HepG2 (cell line): Measurements from ENCODE around the gene NT5M. TPM values are rescaled to one million over a fixed set of nuclear protein-coding genes. Genes with fewer than 3 reads are reported as not detected.

ENCODE experiments used
- ATAC-seq: fragments of 200-7000 bp; cut with Tn5 transposase; 3 replicates; pipeline ENCODE4 v1.9.1; 2020; ENCODE audit warnings: mild to moderate bottlenecking, moderate library complexity
- BruUV-seq: library from RNA; stranded (reverse); fragments of 400-500 nt; replicated peaks from 2 replicates; lab custom pipeline; 2021; lab: Mats Ljungman, UMichigan
- CTCF ChIA-PET: fragments of 300-600 bp; formaldehyde crosslinking; extraction: SDS; loops from one replicate; lab custom pipeline; 2021; ENCODE audit warnings: low total read pairs, inconsistent platforms, low intra/inter-chr PET ratio; lab: Yijun Ruan, JAX
- POLR2A ChIA-PET: fragments of 350-600 bp; sonication (Branson Sonifier 250); formaldehyde crosslinking; loops from one replicate; lab custom pipeline; 2020; ENCODE audit warnings: antibody characterized with exemption, inconsistent platforms; lab: Yijun Ruan, JAX
- DNase-seq: peaks from one replicate; pipeline ENCODE4 v3.0.0-alpha.2; 2015; ENCODE audit warnings: low spot score
- FAIRE-seq: peaks from 3 replicates; lab custom pipeline; 2011; peaks lifted over from hg19 to GRCh38; lab: Jason Lieb, UNC
- H2AFZ ChIP-seq: one replicate; pipeline ENCODE4 v1.6.1; 2011; ENCODE audit warnings: low read length, inconsistent platforms
- H3K27ac ChIP-seq: fragments of 300-600 bp; 3 replicates; pipeline ENCODE4 v1.8.0; 2011; ENCODE audit warnings: mixed run types, mild to moderate bottlenecking, mixed read lengths, low read length, inconsistent platforms; ENCODE audit not compliant: insufficient read depth; ENCODE audit errors: extremely low read length
- H3K27me3 ChIP-seq, 2 experiments: fragments of 200-600 bp in 1 of 2; 2 replicates in 1 of 2; 3 replicates in 1 of 2; pipeline versions ENCODE4 v1.6.0 to v1.8.0; 2011; ENCODE audit warnings: low read length in 2 of 2, mild to moderate bottlenecking in 2 of 2, moderate library complexity in 2 of 2, inconsistent platforms in 1 of 2; ENCODE audit not compliant: insufficient read depth in 2 of 2, control insufficient read depth in 1 of 2
- H3K36me3 ChIP-seq, 2 experiments: fragments of 200-600 bp in 1 of 2; replicated peaks in 1 of 2; 2 replicates in 1 of 2; 3 replicates in 1 of 2; pipeline versions ENCODE4 v1.5.1 to v1.8.0; 2011; ENCODE audit warnings: low read length in 2 of 2, inconsistent platforms in 1 of 2; ENCODE audit not compliant: insufficient read depth in 2 of 2, control insufficient read depth in 1 of 2
- H3K4me1 ChIP-seq: 2 replicates; pipeline ENCODE4 v1.5.1; 2012; ENCODE audit warnings: low read length, inconsistent platforms; ENCODE audit not compliant: insufficient read depth
- H3K4me2 ChIP-seq: 2 replicates; pipeline ENCODE4 v1.6.0; 2011; ENCODE audit warnings: low read depth, low read length, inconsistent platforms
- H3K4me3 ChIP-seq, 3 experiments: fragments of 200-600 bp in 1 of 3; sonication (generic), shearing (Covaris generic) in 1 of 3; replicated peaks in 1 of 3; 2 replicates each; pipeline ENCODE4 v1.5.1; 2011 to 2016; ENCODE audit warnings: low read length in 3 of 3, inconsistent platforms in 2 of 3, low read depth in 2 of 3, mild to moderate bottlenecking in 2 of 3, control low read depth in 1 of 3, mixed read lengths in 1 of 3; ENCODE audit not compliant: insufficient read depth in 1 of 3
- H3K79me2 ChIP-seq: one replicate; pipeline ENCODE4 v1.6.1; 2011; ENCODE audit warnings: low read length, inconsistent platforms; ENCODE audit not compliant: insufficient read depth
- H3K9ac ChIP-seq: 2 replicates; pipeline ENCODE4 v1.6.0; 2011; ENCODE audit warnings: mild to moderate bottlenecking, low read depth, low read length, inconsistent platforms; ENCODE audit not compliant: insufficient read depth
- H3K9me3 ChIP-seq: 2 replicates; pipeline ENCODE4 v1.5.1; 2012; ENCODE audit warnings: mild to moderate bottlenecking, low read length
- H4K20me1 ChIP-seq: 2 replicates; pipeline ENCODE4 v1.6.0; 2011; ENCODE audit warnings: inconsistent platforms, mild to moderate bottlenecking, low read length, moderate library complexity; ENCODE audit not compliant: insufficient read depth
- KLF11 ChIP-seq: IDR thresholded peaks from 2 replicates; pipeline ENCODE4 v1.6.1; 2016; ENCODE audit warnings: missing compliant biosample characterization
- NCOA1 ChIP-seq: sonication (generic); formaldehyde crosslinking; IDR thresholded peaks from 2 replicates; pipeline ENCODE4 v1.9.0; 2021; ENCODE audit warnings: missing genetic modification reagents
- SP2 ChIP-seq: sonication (generic); formaldehyde crosslinking; IDR thresholded peaks from 2 replicates; pipeline ENCODE4 v1.5.1; 2020; ENCODE audit warnings: mild to moderate bottlenecking, missing genetic modification reagents
- TRIM24 ChIP-seq: sonication (generic); formaldehyde crosslinking; IDR thresholded peaks from 2 replicates; pipeline ENCODE4 v1.8.0; 2022; ENCODE audit warnings: mild to moderate bottlenecking, missing genetic modification reagents
- ZBTB33 ChIP-seq: sonication (generic); formaldehyde crosslinking; IDR thresholded peaks from 2 replicates; pipeline ENCODE4 v1.4.0; 2020; ENCODE audit warnings: missing genetic modification reagents
- WGBS: methylation state at CpG from one replicate; pipeline ENCODE4 v1.1.6; 2017; ENCODE audit warnings: low lambda C conversion rate; 5-methylcytosine and 5-hydroxymethylcytosine counted together
- in situ Hi-C: cut with HindIII; loops from 2 replicates; pipeline ENCODE4 v1.10.0; 2017; ENCODE audit warnings: low pct_unique_long_range_greater_than_20kb; ENCODE audit not compliant: extremely low pct_ligation_motif_present
- intact Hi-C: fragments of 100-400 bp; cut with micrococcal nuclease; formaldehyde crosslinking; loops from one replicate; pipeline ENCODE4 v1.10.0; 2022; ENCODE audit not compliant: unreplicated experiment
- polyA plus RNA-seq, 8 experiments: library from polyadenylated mRNA; depleted of rRNA in 3 of 8; stranded (reverse) in 7 of 8; unstranded in 1 of 8; fragments of >200 nt; fragmentation: Illumina TruSeq in 4 of 8; extraction: Trizol in 4 of 8; gene quantifications; 2 replicates each; pipeline versions ENCODE4 v1.2.1 to v1.2.3, GENCODE V29; 2011 to 2016; ENCODE audit warnings: low read depth in 4 of 8, missing spikeins in 1 of 8, mixed read lengths in 1 of 8; ENCODE audit not compliant: insufficient read depth in 1 of 8
- total RNA-seq, 5 experiments: library from RNA; depleted of rRNA; stranded (reverse); fragments of >200 nt; fragmentation: Illumina TruSeq; extraction: Trizol; gene quantifications; 2 replicates each; pipeline ENCODE4 v1.2.3, GENCODE V29; 2016; ENCODE audit warnings: low read depth in 1 of 5

Gene NT5M
- total and polyA plus RNA-seq, 2 of the 13 experiments (the other 11 are each of a cell fraction or from before 2014, with no cell fraction given): 0.55 to 0.78 TPM

- no peaks in the 10 kb centered on the region; a peak in 1 of 5 replicates for H3K27me3 ChIP-seq
- intact Hi-C loops (no loop called here), in situ Hi-C loops (no loop called here)
- no TSS peak for BruUV-seq
- no peaks in the 10 kb centered on the region for H3K9me3 ChIP-seq
- ChIA-PET POLR2A (interaction anchor here (0.9 to 2.8 kb wide), 4 partner anchors 23 to 132 kb away, joined by 3 to 19 read pairs (median 3); partner anchors contain the start of gene RASD1), CTCF (interaction anchor here (1.3 kb wide), 1 partner anchor 23 kb away, joined by 3 read pairs; no protein-coding TSS in a partner anchor)
- peak overlapping the region; percentile 15; the same call in 1 of the 2 replicates for H3K9ac ChIP-seq
- H3K27ac ChIP-seq: no peak overlapping the region
- 33% methylated on average over 9 of the region's 11 CpGs for WGBS
- no peak overlapping the region for H2AFZ ChIP-seq
- no peaks in the 10 kb centered on the region for H4K20me1 ChIP-seq
- H3K4me1 ChIP-seq: peaks cover 36% of the 10 kb centered on the region
- no peaks in the 10 kb centered on the region for H3K36me3 ChIP-seq
- no peaks in the 10 kb centered on the region for H3K79me2 ChIP-seq
- H3K4me3 ChIP-seq: peak overlapping the region; percentile 13 to 43 (median 33); a peak in 4 of 6 replicates
- FAIRE-seq (no peak), ATAC-seq (no peak), DNase-seq (no peak)
- peak overlapping the region; percentile 74 for H3K4me2 ChIP-seq
- TF ChIP-seq NCOA1 (CRISPR knock-in tag) (0 out of 2 replicates have a peak, but pooled peaks have one; percentile 40), SP2 (CRISPR knock-in tag) (0 out of 2 replicates have a peak, but pooled peaks have one; percentile 20), TRIM24 (CRISPR knock-in tag) (no peak)
- TF ChIP-seq, all 625 proteins: peak for 2
Measured at GRCh38 chr17:17364338-17364667, 61.1 kb downstream of the NT5M start.

GRCh38 chr17:17365476-17366110 lies 62.4 kb downstream of the NT5M start:
- Histone ChIP-seq H3K9ac (no peak overlapping the region), H3K4me1 (peaks cover 49% of the 10 kb centered on the region), H3K9me3 (no peaks in the 10 kb centered on the region), H2AFZ (no peak overlapping the region), H3K36me3 (no peaks in the 10 kb centered on the region), H4K20me1 (no peaks in the 10 kb centered on the region), H3K79me2 (no peaks in the 10 kb centered on the region), H3K27me3 (no peaks in the 10 kb centered on the region; a peak in 1 of 5 replicates), H3K4me3 (no peak overlapping the region)
- FAIRE-seq: no peak
- no peak for DNase-seq
- CTCF ChIA-PET: no interaction called here
- 61% methylated on average over 10 of the region's 12 CpGs for WGBS
- TF ChIP-seq KLF11 (CRISPR knock-in tag) (no peak), ZBTB33 (CRISPR knock-in tag) (0 out of 2 replicates have a peak, but pooled peaks have one; percentile 36)
- TF ChIP-seq, all 625 proteins: peak for 1
- no TSS peak for BruUV-seq
- Histone ChIP-seq H3K4me2 (no peak overlapping the region), H3K27ac (no peak overlapping the region)
- intact Hi-C loops: no loop called here
- POLR2A ChIA-PET: interaction anchor here (2.4 kb wide), 1 partner anchor 80 kb away, joined by 11 read pairs; no protein-coding TSS in a partner anchor
- in situ Hi-C loops: no loop called here
- no peak for ATAC-seq
